ENCODE data around the gene ST3GAL5.

The ST3GAL5 gene

GRCh38 chr2:85797263-85797660, 91.5 kb downstream of the ST3GAL5 start:
- H3K4me1 ChIP-seq (ENCODE audit: control insufficient read depth in 1 of 2, insufficient read depth in 2 of 2, low read length in 2 of 2): peaks cover 3 to 41% of the 10 kb centered on the region in 2 donors
- no peaks in the 10 kb centered on the region for H3K36me3 ChIP-seq (ENCODE audit: control insufficient read depth in 1 of 2, insufficient read depth in 2 of 2, low read length in 2 of 2)
- H3K9me3 ChIP-seq (ENCODE audit: control insufficient read depth in 1 of 2, low read length in 2 of 2): peaks cover 5 to 6% of the 10 kb centered on the region in 2 donors
- no peak overlapping the region for H3K4me3 ChIP-seq (ENCODE audit: low read depth in 1 of 2, low read length in 2 of 2)
- H3K27me3 ChIP-seq (ENCODE audit: low read depth, low read length): no peaks in the 10 kb centered on the region
- no peak overlapping the region for H3K27ac ChIP-seq (ENCODE audit: low read length)

- Histone ChIP-seq H3K9me3 (ENCODE audit: control insufficient read depth in 1 of 2, low read length in 2 of 2) (peaks cover 5 to 6% of the 10 kb centered on the region in 2 donors), H3K36me3 (ENCODE audit: control insufficient read depth in 1 of 2, insufficient read depth in 2 of 2, low read length in 2 of 2) (no peaks in the 10 kb centered on the region), H3K4me3 (ENCODE audit: low read depth in 1 of 2, low read length in 2 of 2) (no peak overlapping the region), H3K27me3 (ENCODE audit: low read depth, low read length) (no peaks in the 10 kb centered on the region), H3K4me1 (ENCODE audit: control insufficient read depth in 1 of 2, insufficient read depth in 2 of 2, low read length in 2 of 2) (peaks cover 3 to 43% of the 10 kb centered on the region in 2 donors), H3K27ac (ENCODE audit: low read length) (no peak overlapping the region)
These were observed 92.2 kb downstream of the ST3GAL5 start for GRCh38 chr2:85796341-85797262.

GRCh38 chr2:85796046-85796340, 92.8 kb downstream of the ST3GAL5 start:
- no peaks in the 10 kb centered on the region for H3K27me3 ChIP-seq (ENCODE audit: low read depth, low read length)
- H3K27ac ChIP-seq (ENCODE audit: low read length): no peak overlapping the region
- H3K4me3 ChIP-seq (ENCODE audit: low read depth in 1 of 2, low read length in 2 of 2): no peak overlapping the region
- H3K4me1 ChIP-seq (ENCODE audit: control insufficient read depth in 1 of 2, insufficient read depth in 2 of 2, low read length in 2 of 2): peaks cover 3 to 43% of the 10 kb centered on the region in 2 donors
- H3K9me3 ChIP-seq (ENCODE audit: control insufficient read depth in 1 of 2, low read length in 2 of 2): peaks cover 2 to 3% of the 10 kb centered on the region in 2 donors
- H3K36me3 ChIP-seq (ENCODE audit: control insufficient read depth in 1 of 2, insufficient read depth in 2 of 2, low read length in 2 of 2): no peaks in the 10 kb centered on the region

GRCh38 chr2:85795331-85796045, 93.3 kb downstream of the ST3GAL5 start:
- Histone ChIP-seq H3K27ac (ENCODE audit: low read length) (no peak overlapping the region), H3K27me3 (ENCODE audit: low read depth, low read length) (no peaks in the 10 kb centered on the region), H3K36me3 (ENCODE audit: control insufficient read depth in 1 of 2, insufficient read depth in 2 of 2, low read length in 2 of 2) (no peaks in the 10 kb centered on the region), H3K4me1 (ENCODE audit: control insufficient read depth in 1 of 2, insufficient read depth in 2 of 2, low read length in 2 of 2) (peaks cover 3 to 43% of the 10 kb centered on the region in 2 donors), H3K4me3 (ENCODE audit: low read depth in 1 of 2, low read length in 2 of 2) (no peak overlapping the region), H3K9me3 (ENCODE audit: control insufficient read depth in 1 of 2, low read length in 2 of 2) (no peaks in the 10 kb centered on the region)

- Histone ChIP-seq H3K27me3 (ENCODE audit: low read depth, low read length) (no peaks in the 10 kb centered on the region), H3K9me3 (ENCODE audit: control insufficient read depth in 1 of 2, low read length in 2 of 2) (no peaks in the 10 kb centered on the region), H3K36me3 (ENCODE audit: control insufficient read depth in 1 of 2, insufficient read depth in 2 of 2, low read length in 2 of 2) (no peaks in the 10 kb centered on the region), H3K4me1 (ENCODE audit: control insufficient read depth in 1 of 2, insufficient read depth in 2 of 2, low read length in 2 of 2) (peaks cover 3 to 43% of the 10 kb centered on the region in 2 donors), H3K4me3 (ENCODE audit: low read depth in 1 of 2, low read length in 2 of 2) (no peak overlapping the region), H3K27ac (ENCODE audit: low read length) (no peak overlapping the region)
These were observed 94.2 kb downstream of the ST3GAL5 start for GRCh38 chr2:85794491-85795121.

GRCh38 chr2:85794038-85794441, 94.8 kb downstream of the ST3GAL5 start:
- Histone ChIP-seq H3K4me3 (ENCODE audit: low read depth in 1 of 2, low read length in 2 of 2) (no peak overlapping the region), H3K27ac (ENCODE audit: low read length) (no peak overlapping the region), H3K9me3 (ENCODE audit: control insufficient read depth in 1 of 2, low read length in 2 of 2) (no peaks in the 10 kb centered on the region), H3K4me1 (ENCODE audit: control insufficient read depth in 1 of 2, insufficient read depth in 2 of 2, low read length in 2 of 2) (peaks cover 3 to 43% of the 10 kb centered on the region in 2 donors), H3K27me3 (ENCODE audit: low read depth, low read length) (no peaks in the 10 kb centered on the region), H3K36me3 (ENCODE audit: control insufficient read depth in 1 of 2, insufficient read depth in 2 of 2, low read length in 2 of 2) (no peaks in the 10 kb centered on the region)

GRCh38 chr2:85793584-85793983, 95.2 kb downstream of the ST3GAL5 start:
- peaks cover 3 to 43% of the 10 kb centered on the region in 2 donors for H3K4me1 ChIP-seq (ENCODE audit: control insufficient read depth in 1 of 2, insufficient read depth in 2 of 2, low read length in 2 of 2)

GRCh38 chr2:85792783-85793441, 95.9 kb downstream of the ST3GAL5 start:
- H3K9me3 ChIP-seq (ENCODE audit: control insufficient read depth in 1 of 2, low read length in 2 of 2): no peaks in the 10 kb centered on the region
- H3K4me1 ChIP-seq (ENCODE audit: control insufficient read depth in 1 of 2, insufficient read depth in 2 of 2, low read length in 2 of 2): peaks cover 3 to 43% of the 10 kb centered on the region in 2 donors
- H3K27me3 ChIP-seq (ENCODE audit: low read depth, low read length): no peaks in the 10 kb centered on the region
- no peaks in the 10 kb centered on the region for H3K36me3 ChIP-seq (ENCODE audit: control insufficient read depth in 1 of 2, insufficient read depth in 2 of 2, low read length in 2 of 2)
- no peak overlapping the region for H3K4me3 ChIP-seq (ENCODE audit: low read depth in 1 of 2, low read length in 2 of 2)
- no peak overlapping the region for H3K27ac ChIP-seq (ENCODE audit: low read length)

More at GRCh38 chr2:85793584-85793983, 95.2 kb downstream of the ST3GAL5 start:
- H3K4me3 ChIP-seq (ENCODE audit: low read depth in 1 of 2, low read length in 2 of 2): no peak overlapping the region
- H3K27ac ChIP-seq (ENCODE audit: low read length): no peak overlapping the region
- H3K27me3 ChIP-seq (ENCODE audit: low read depth, low read length): no peaks in the 10 kb centered on the region
- no peaks in the 10 kb centered on the region for H3K9me3 ChIP-seq (ENCODE audit: control insufficient read depth in 1 of 2, low read length in 2 of 2)
- no peaks in the 10 kb centered on the region for H3K36me3 ChIP-seq (ENCODE audit: control insufficient read depth in 1 of 2, insufficient read depth in 2 of 2, low read length in 2 of 2)

- H3K36me3 ChIP-seq (ENCODE audit: control insufficient read depth in 1 of 2, insufficient read depth in 2 of 2, low read length in 2 of 2): no peaks in the 10 kb centered on the region
- no peaks in the 10 kb centered on the region for H3K27me3 ChIP-seq (ENCODE audit: low read depth, low read length)
- no peak overlapping the region for H3K27ac ChIP-seq (ENCODE audit: low read length)
- peaks cover 3 to 39% of the 10 kb centered on the region in 2 donors for H3K4me1 ChIP-seq (ENCODE audit: control insufficient read depth in 1 of 2, insufficient read depth in 2 of 2, low read length in 2 of 2)
- H3K4me3 ChIP-seq (ENCODE audit: low read depth in 1 of 2, low read length in 2 of 2): no peak overlapping the region
- H3K9me3 ChIP-seq (ENCODE audit: control insufficient read depth in 1 of 2, low read length in 2 of 2): no peaks in the 10 kb centered on the region
These were observed 96.9 kb downstream of the ST3GAL5 start for GRCh38 chr2:85791704-85792565.

GRCh38 chr2:85790499-85791188, 98.1 kb downstream of the ST3GAL5 start:
- H3K4me3 ChIP-seq (ENCODE audit: low read depth in 1 of 2, low read length in 2 of 2): no peak overlapping the region
- no peaks in the 10 kb centered on the region for H3K27me3 ChIP-seq (ENCODE audit: low read depth, low read length)
- no peak overlapping the region for H3K27ac ChIP-seq (ENCODE audit: low read length)
- no peaks in the 10 kb centered on the region for H3K9me3 ChIP-seq (ENCODE audit: control insufficient read depth in 1 of 2, low read length in 2 of 2)
- peaks cover 9 to 39% of the 10 kb centered on the region in 2 donors for H3K4me1 ChIP-seq (ENCODE audit: control insufficient read depth in 1 of 2, insufficient read depth in 2 of 2, low read length in 2 of 2)
- H3K36me3 ChIP-seq (ENCODE audit: control insufficient read depth in 1 of 2, insufficient read depth in 2 of 2, low read length in 2 of 2): no peaks in the 10 kb centered on the region
